Common myeloid progenitor, CD34-positive (primary cell): ENCODE measurements around the gene ZNHIT3.

Source experiments
- CTCF ChIA-PET: fragments of 350-600 bp; sonication (Branson Sonifier 250); formaldehyde crosslinking; loops from one replicate; lab custom pipeline; 2021; ENCODE audit warnings: antibody characterized with exemption; lab: Charles Lee
- POLR2A ChIA-PET: fragments of 350-600 bp; sonication (Branson Sonifier 250); formaldehyde crosslinking; loops from one replicate; lab custom pipeline; 2021; ENCODE audit warnings: antibody characterized with exemption; lab: Charles Lee
- DNase-seq, 3 donors: peaks; one replicate each; pipeline versions ENCODE4 v3.0.0 to v3.0.0-alpha.2; 2013
- H3K27ac ChIP-seq, 2 experiments: 1 replicate in 1 of 2; 2 replicates in 1 of 2; pipeline ENCODE4 v1.7.0; 2013; ENCODE audit warnings: inconsistent platforms in 2 of 2, low read length in 2 of 2, mild to moderate bottlenecking in 2 of 2, low read depth in 1 of 2, moderate library complexity in 1 of 2; ENCODE audit not compliant: severe bottlenecking in 2 of 2, insufficient read depth in 1 of 2, poor library complexity in 1 of 2
- H3K27me3 ChIP-seq, 5 experiments: replicated peaks in 2 of 5; 1 replicate in 3 of 5; 2 replicates in 2 of 5; pipeline versions ENCODE4 v1.6.1 to v1.7.0; 2013; ENCODE audit warnings: low read length in 4 of 5, mild to moderate bottlenecking in 2 of 5, moderate library complexity in 2 of 5, inconsistent platforms in 1 of 5; ENCODE audit not compliant: insufficient read depth in 5 of 5, control insufficient read depth in 4 of 5
- H3K36me3 ChIP-seq, 4 experiments: 1 replicate in 2 of 4; 2 replicates in 2 of 4; pipeline versions ENCODE4 v1.6.1 to v1.7.0; 2013; ENCODE audit warnings: low read length in 3 of 4, control low read depth in 1 of 4, mild to moderate bottlenecking in 1 of 4; ENCODE audit not compliant: control insufficient read depth in 4 of 4, insufficient read depth in 4 of 4
- H3K4me1 ChIP-seq, 4 experiments: 1 replicate in 3 of 4; 2 replicates in 1 of 4; pipeline versions ENCODE4 v1.6.1 to v1.7.1; 2013; ENCODE audit warnings: low read length in 3 of 4, mild to moderate bottlenecking in 3 of 4, control low read depth in 1 of 4, inconsistent platforms in 1 of 4, moderate library complexity in 1 of 4; ENCODE audit not compliant: control insufficient read depth in 4 of 4, insufficient read depth in 4 of 4; ENCODE audit errors: control extremely low read depth in 1 of 4
- H3K4me3 ChIP-seq, 7 experiments: 1 replicate in 4 of 7; 2 replicates in 3 of 7; pipeline versions ENCODE4 v1.5.1 to v1.7.0; 2013; ENCODE audit warnings: mild to moderate bottlenecking in 7 of 7, low read length in 6 of 7, moderate library complexity in 6 of 7, inconsistent platforms in 2 of 7, low read depth in 2 of 7, control low read depth in 1 of 7; ENCODE audit not compliant: insufficient read depth in 4 of 7, control insufficient read depth in 1 of 7; ENCODE audit errors: extremely low read depth in 1 of 7
- H3K9me3 ChIP-seq, 5 experiments: 1 replicate in 4 of 5; 2 replicates in 1 of 5; pipeline versions ENCODE4 v1.6.1 to v1.7.1; 2013; ENCODE audit warnings: low read length in 4 of 5, mild to moderate bottlenecking in 2 of 5, inconsistent platforms in 1 of 5, low read depth in 1 of 5, moderate library complexity in 1 of 5; ENCODE audit not compliant: control insufficient read depth in 4 of 5, insufficient read depth in 2 of 5; ENCODE audit errors: control extremely low read depth in 1 of 5
- WGBS: methylation state at CpG from one replicate; pipeline ENCODE4 v1.1.5; 2013; ENCODE audit not compliant: insufficient coverage; 5-methylcytosine and 5-hydroxymethylcytosine counted together

The ZNHIT3 gene

GRCh38 chr17:36524428-36524876 is 38.0 kb downstream of the ZNHIT3 start:
- DNase-seq = no peak
- no peaks in the 10 kb centered on the region for H3K9me3 ChIP-seq
- 94% methylated on average over 2 of the region's 4 CpGs for WGBS
- no peaks in the 10 kb centered on the region for H3K27me3 ChIP-seq
- peaks cover 20 to 69% (median 55%) of the 10 kb centered on the region in 4 experiments for H3K36me3 ChIP-seq
- ChIA-PET CTCF (interaction anchor here (0.7 to 3.3 kb wide), 2 partner anchors 10 to 26 kb away, joined by 3 to 9 read pairs; partner anchors contain the start of genes MYO19 and PIGW), POLR2A (interaction anchor here (1.8 kb wide), 1 partner anchor 10 kb away, joined by 4 read pairs; the partner anchor contains the start of genes MYO19 and PIGW)
- peaks cover 0 to 2% (median 1%) of the 10 kb centered on the region in 4 experiments for H3K4me1 ChIP-seq
- H3K4me3 ChIP-seq = no peak overlapping the region
- H3K27ac ChIP-seq = no peak overlapping the region

GRCh38 chr17:36525113-36525512 is 38.6 kb downstream of the ZNHIT3 start:
- DNase-seq = no peak
- Histone ChIP-seq H3K4me3 (no peak overlapping the region), H3K27ac (no peak overlapping the region), H3K36me3 (peaks cover 20 to 70% (median 52%) of the 10 kb centered on the region in 4 experiments), H3K27me3 (no peaks in the 10 kb centered on the region), H3K9me3 (no peaks in the 10 kb centered on the region), H3K4me1 (peaks cover 0 to 2% (median 1%) of the 10 kb centered on the region in 4 experiments)
- 100% methylated on average over 2 of the region's 2 CpGs for WGBS
- ChIA-PET POLR2A (no interaction called here), CTCF (interaction anchor here (3.3 kb wide), 1 partner anchor 9 kb away, joined by 9 read pairs; the partner anchor contains the start of genes MYO19 and PIGW)

- no peak for DNase-seq
- Histone ChIP-seq H3K36me3 (peaks cover 17 to 69% (median 46%) of the 10 kb centered on the region in 4 experiments), H3K27ac (no peak overlapping the region), H3K27me3 (no peaks in the 10 kb centered on the region), H3K4me3 (no peak overlapping the region), H3K4me1 (peaks cover 0 to 2% (median 1%) of the 10 kb centered on the region in 4 experiments), H3K9me3 (no peaks in the 10 kb centered on the region)
- ChIA-PET POLR2A (no interaction called here), CTCF (interaction anchor here (3.3 kb wide), 1 partner anchor 9 kb away, joined by 9 read pairs; the partner anchor contains the start of genes MYO19 and PIGW)
- WGBS = 97% methylated on average over 5 of the region's 6 CpGs
Measured at GRCh38 chr17:36525888-36526287, 39.4 kb downstream of the ZNHIT3 start.

- H3K4me3 ChIP-seq = no peak overlapping the region
- H3K27me3 ChIP-seq = no peaks in the 10 kb centered on the region
- WGBS = 99% methylated on average over 6 of the region's 7 CpGs
- POLR2A ChIA-PET = no interaction called here
- no peak overlapping the region for H3K27ac ChIP-seq
- H3K36me3 ChIP-seq = peaks cover 22 to 77% (median 54%) of the 10 kb centered on the region in 4 experiments
- H3K4me1 ChIP-seq = peaks cover 0 to 2% (median 1%) of the 10 kb centered on the region in 4 experiments
- no peaks in the 10 kb centered on the region for H3K9me3 ChIP-seq
- DNase-seq = no peak
- CTCF ChIA-PET = interaction anchor here (0.8 kb wide), 1 partner anchor 12 kb away, joined by 3 read pairs; no protein-coding TSS in a partner anchor
Measured at GRCh38 chr17:36527621-36528250, 41.3 kb downstream of the ZNHIT3 start.

- DNase-seq = no peak
- ChIA-PET POLR2A (no interaction called here), CTCF (no interaction called here)
- peak overlapping the region in 1 of 2 experiments; percentile 0 for H3K27ac ChIP-seq
- no peaks in the 10 kb centered on the region for H3K27me3 ChIP-seq
- H3K9me3 ChIP-seq = no peaks in the 10 kb centered on the region
- H3K4me3 ChIP-seq = no peak overlapping the region
- H3K36me3 ChIP-seq = peaks cover 12 to 77% (median 51%) of the 10 kb centered on the region in 4 experiments
- peaks cover 2 to 12% (median 6%) of the 10 kb centered on the region in 4 experiments for H3K4me1 ChIP-seq
Measured at GRCh38 chr17:36529121-36529520, 42.6 kb downstream of the ZNHIT3 start.

GRCh38 chr17:36532435-36532975 is 46.0 kb downstream of the ZNHIT3 start:
- 100% methylated on average over 1 of the region's 2 CpGs for WGBS
- Histone ChIP-seq H3K27me3 (no peaks in the 10 kb centered on the region), H3K9me3 (no peaks in the 10 kb centered on the region), H3K36me3 (peaks cover 5 to 57% (median 21%) of the 10 kb centered on the region in 4 experiments), H3K4me3 (no peak overlapping the region), H3K27ac (no peak overlapping the region), H3K4me1 (peaks cover 3 to 24% (median 17%) of the 10 kb centered on the region in 4 experiments)
- ChIA-PET CTCF (no interaction called here), POLR2A (no interaction called here)
- DNase-seq = no peak
